NCI-H774 (cell line): ENCODE results near the gene IL15.

Experiments used
- DNase-seq: peaks from one replicate; lab custom pipeline; 2025; lab: John Stamatoyannopoulos, UW

The IL15 gene

DNA sequence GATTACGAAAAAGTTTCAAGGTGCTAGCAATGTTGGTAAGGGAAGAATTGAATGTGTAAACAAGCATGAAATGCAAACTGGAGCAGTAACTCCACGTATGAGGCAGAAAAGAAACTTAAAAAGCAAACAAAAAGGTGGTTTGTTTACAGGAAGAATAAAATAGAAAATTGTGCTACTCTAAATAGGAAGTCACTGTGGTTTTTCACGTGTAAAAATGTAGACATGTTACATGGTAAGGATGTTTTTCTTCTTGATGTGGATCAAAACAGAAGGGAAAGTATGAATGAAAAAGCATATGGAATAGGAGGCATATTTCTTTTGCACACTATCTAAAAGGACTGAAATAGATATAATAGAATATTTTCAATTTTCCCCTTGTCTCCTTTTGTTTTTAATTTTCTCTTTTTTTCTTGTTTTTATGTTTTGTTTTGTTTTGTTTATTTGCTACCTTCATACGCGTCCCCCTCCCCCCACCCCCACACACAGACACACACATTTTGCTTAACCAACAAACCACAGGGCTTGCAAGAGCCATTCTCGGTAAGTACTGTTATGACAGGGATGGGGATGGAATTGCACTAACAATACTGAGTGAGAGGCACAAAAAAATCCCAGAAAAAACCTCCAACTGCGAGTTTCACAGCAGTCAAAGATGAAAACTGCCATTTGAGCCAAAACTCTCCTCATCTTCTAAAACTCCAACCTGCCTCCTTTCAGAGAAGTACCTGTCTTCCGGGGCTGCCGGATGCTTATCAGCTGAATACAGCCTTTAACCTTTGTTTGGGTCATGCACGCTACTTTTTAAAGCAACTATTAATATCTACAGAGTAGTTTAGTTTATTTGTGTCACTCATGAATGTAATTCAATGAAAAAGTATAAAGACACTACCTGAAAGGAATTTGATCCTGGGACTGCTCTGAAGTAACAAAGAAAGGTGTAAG, 135.8 kb downstream of the IL15 start:
- DNase-seq, result no peak

DNA sequence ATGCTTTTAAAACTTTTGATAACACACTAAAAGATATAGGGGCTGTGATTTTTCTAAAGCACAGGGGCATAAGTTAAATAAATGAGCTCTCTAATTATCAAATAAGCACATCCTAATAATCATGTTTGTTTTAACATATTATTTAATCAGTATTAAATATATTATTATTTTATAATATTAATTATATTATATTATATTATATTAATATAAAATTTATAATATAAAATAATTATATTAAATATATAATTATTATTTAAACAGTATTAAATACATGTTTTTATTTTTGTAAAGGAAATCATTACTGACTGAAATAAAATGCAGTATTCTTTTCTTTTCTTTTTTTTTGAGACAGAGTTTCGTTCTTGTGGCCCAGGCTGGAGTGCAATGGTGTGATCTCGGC, 136.5 kb downstream of the IL15 start:
- DNase-seq, result no peak

DNA sequence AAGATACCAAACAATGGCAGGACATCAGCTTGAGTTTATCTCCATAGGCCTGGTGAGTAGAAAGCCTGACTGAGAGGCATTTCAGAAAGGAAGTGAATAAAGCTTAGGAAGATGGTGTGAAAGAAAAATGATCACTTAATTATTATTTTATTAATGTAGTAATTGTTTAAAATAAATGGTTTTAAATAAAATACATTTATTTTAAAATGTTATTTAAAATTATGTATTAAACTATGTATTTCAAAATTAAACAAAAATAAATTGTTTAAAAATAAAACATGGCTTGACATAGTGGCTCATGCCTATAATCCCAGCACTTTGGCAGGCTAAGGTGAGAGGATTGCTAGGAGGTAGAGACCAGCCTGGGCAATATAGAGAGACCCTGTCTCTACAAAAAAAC, 145.8 kb downstream of the IL15 start:
- DNase-seq, result no peak
